DND-41 (cell line): ENCODE measurements around the gene CST5.
"Not testable (repeated sequence)": the region's sequence is repeated elsewhere in the genome, so short reads cannot be mapped to it uniquely, and the experiment has no call there.

Experiments used
- ATAC-seq: fragments of 200-7000 bp; cut with Tn5 transposase; 3 replicates; pipeline ENCODE4 v1.9.1; 2021; ENCODE audit warnings: low read depth; ENCODE audit not compliant: insufficient read depth
- DNase-seq: peaks from one replicate; pipeline ENCODE4 v3.0.0-alpha.2; 2020
- H2AFZ ChIP-seq: 2 replicates; pipeline ENCODE4 v1.6.0; 2012; ENCODE audit warnings: low read depth, low read length
- H3K27ac ChIP-seq: 2 replicates; pipeline ENCODE4 v1.5.1; 2012; ENCODE audit warnings: low read length, inconsistent platforms
- H3K27me3 ChIP-seq: fragments of 200-600 bp; sonication (generic); 2 replicates; pipeline ENCODE4 v1.6.0; 2012; ENCODE audit warnings: low read length, mild to moderate bottlenecking, inconsistent platforms; ENCODE audit not compliant: insufficient read depth, poor library complexity
- H3K36me3 ChIP-seq: 2 replicates; pipeline ENCODE4 v1.5.1; 2012; ENCODE audit warnings: low read length, inconsistent platforms; ENCODE audit not compliant: insufficient read depth
- H3K4me1 ChIP-seq: 2 replicates; pipeline ENCODE4 v1.5.1; 2012; ENCODE audit warnings: mild to moderate bottlenecking, low read length; ENCODE audit not compliant: insufficient read depth
- H3K4me2 ChIP-seq: 2 replicates; pipeline ENCODE4 v1.6.0; 2012; ENCODE audit warnings: mild to moderate bottlenecking, moderate library complexity, low read length, inconsistent platforms; ENCODE audit not compliant: insufficient read depth
- H3K4me3 ChIP-seq, 2 experiments: fragments of 200-600 bp in 1 of 2; shearing (Covaris generic) in 1 of 2; 2 replicates each; pipeline ENCODE4 v1.5.1; 2012 to 2016; ENCODE audit warnings: inconsistent platforms in 2 of 2, low read length in 2 of 2, mild to moderate bottlenecking in 2 of 2, low read depth in 1 of 2, moderate library complexity in 1 of 2
- H3K79me2 ChIP-seq: 2 replicates; pipeline ENCODE4 v1.6.0; 2012; ENCODE audit warnings: low read length, inconsistent platforms; ENCODE audit not compliant: insufficient read depth
- H3K9ac ChIP-seq: 2 replicates; pipeline ENCODE4 v1.6.0; 2012; ENCODE audit warnings: low read depth, mild to moderate bottlenecking, inconsistent platforms, low read length, moderate library complexity
- H3K9me3 ChIP-seq: 2 replicates; pipeline ENCODE4 v1.5.1; 2012; ENCODE audit warnings: low read length, moderate library complexity, mild to moderate bottlenecking, inconsistent platforms; ENCODE audit not compliant: insufficient read depth, severe bottlenecking
- H4K20me1 ChIP-seq: 2 replicates; pipeline ENCODE4 v1.6.0; 2012; ENCODE audit warnings: low read length; ENCODE audit not compliant: insufficient read depth
- EZH2 ChIP-seq: IDR thresholded peaks from 3 replicates; pipeline ENCODE4 v1.6.1; 2012; ENCODE audit warnings: borderline replicate concordance, low read depth, mild to moderate bottlenecking, moderate library complexity, low read length, inconsistent platforms; ENCODE audit not compliant: severe bottlenecking
- TF ChIP-seq, protein P1 (sequence below): IDR thresholded peaks from 2 replicates; pipeline ENCODE4 v1.5.1; 2012; ENCODE audit warnings: borderline replicate concordance, low read length, moderate library complexity, mild to moderate bottlenecking; ENCODE audit not compliant: poor library complexity, severe bottlenecking; ENCODE audit errors: extremely low read depth

Gene CST5

DNA sequence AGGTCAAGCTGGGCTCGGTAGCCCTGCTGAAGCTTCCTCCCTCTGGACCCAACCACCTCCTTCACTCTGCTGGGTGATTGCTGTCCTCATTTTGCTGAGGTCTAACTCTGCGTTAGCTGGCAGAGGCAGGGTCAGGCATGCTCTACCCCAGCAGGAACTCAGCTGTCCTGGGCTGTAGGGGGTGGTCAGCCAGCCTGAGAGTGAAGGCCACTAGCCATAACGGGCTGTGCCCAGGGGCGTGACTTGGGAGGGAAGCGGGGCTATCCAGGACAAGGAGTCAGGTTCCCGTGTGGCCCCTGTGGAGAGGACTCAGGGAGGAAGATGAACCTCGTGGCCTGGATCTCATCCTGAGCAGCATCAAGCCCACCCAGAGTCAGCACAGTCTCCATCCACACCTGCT is 761 bp downstream of the CST5 start:
- no peak for TF ChIP-seq EZH2
- TF ChIP-seq, protein P1, sequence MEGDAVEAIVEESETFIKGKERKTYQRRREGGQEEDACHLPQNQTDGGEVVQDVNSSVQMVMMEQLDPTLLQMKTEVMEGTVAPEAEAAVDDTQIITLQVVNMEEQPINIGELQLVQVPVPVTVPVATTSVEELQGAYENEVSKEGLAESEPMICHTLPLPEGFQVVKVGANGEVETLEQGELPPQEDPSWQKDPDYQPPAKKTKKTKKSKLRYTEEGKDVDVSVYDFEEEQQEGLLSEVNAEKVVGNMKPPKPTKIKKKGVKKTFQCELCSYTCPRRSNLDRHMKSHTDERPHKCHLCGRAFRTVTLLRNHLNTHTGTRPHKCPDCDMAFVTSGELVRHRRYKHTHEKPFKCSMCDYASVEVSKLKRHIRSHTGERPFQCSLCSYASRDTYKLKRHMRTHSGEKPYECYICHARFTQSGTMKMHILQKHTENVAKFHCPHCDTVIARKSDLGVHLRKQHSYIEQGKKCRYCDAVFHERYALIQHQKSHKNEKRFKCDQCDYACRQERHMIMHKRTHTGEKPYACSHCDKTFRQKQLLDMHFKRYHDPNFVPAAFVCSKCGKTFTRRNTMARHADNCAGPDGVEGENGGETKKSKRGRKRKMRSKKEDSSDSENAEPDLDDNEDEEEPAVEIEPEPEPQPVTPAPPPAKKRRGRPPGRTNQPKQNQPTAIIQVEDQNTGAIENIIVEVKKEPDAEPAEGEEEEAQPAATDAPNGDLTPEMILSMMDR = no peak
- Histone ChIP-seq H3K4me3 (no peak overlapping the region), H3K9ac (no peak overlapping the region), H3K4me2 (no peak overlapping the region), H3K36me3 (no peaks in the 10 kb centered on the region), H4K20me1 (no peaks in the 10 kb centered on the region), H3K27me3 (no peaks in the 10 kb centered on the region), H3K79me2 (no peaks in the 10 kb centered on the region), H3K4me1 (peaks cover 30% of the 10 kb centered on the region), H3K9me3 (no peaks in the 10 kb centered on the region), H2AFZ (no peak overlapping the region), H3K27ac (peak overlapping the region; percentile 20; the same call in 1 of the 2 replicates)
- no peak for DNase-seq
- no peak for ATAC-seq

DNA sequence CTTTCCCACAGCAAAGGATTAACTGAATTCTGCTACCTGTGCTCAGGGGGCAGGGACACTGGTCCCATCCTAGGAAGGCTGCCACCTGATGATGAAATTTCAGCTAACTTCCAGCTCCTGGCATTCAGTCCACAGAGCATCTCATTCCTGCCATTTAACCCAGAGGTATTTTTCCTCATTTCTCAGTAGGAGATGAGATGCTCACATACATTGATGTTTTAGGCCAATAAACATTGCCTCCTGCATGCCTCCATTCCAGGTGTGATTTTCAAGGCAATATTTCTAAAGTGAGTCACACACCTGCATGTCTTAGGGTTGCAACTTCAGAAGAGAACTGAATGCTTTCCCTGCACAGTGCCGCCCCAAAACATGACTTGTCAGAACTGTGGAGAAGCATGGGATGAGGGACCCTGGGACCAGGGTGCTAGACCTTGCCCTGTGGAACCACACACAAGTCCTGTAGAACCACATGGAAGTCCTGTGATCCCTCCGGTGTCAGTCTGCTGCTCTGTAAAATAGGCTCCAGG is 1.5 kb downstream of the CST5 start:
- H2AFZ ChIP-seq, H3K36me3 ChIP-seq, H4K20me1 ChIP-seq, H3K4me2 ChIP-seq, H3K4me3 ChIP-seq, ATAC-seq, DNase-seq, H3K27ac ChIP-seq, H3K9ac ChIP-seq, H3K9me3 ChIP-seq, H3K27me3 ChIP-seq, H3K79me2 ChIP-seq: not testable (repeated sequence)
- H3K4me1 ChIP-seq = peaks cover 37% of the 10 kb centered on the region

DNA sequence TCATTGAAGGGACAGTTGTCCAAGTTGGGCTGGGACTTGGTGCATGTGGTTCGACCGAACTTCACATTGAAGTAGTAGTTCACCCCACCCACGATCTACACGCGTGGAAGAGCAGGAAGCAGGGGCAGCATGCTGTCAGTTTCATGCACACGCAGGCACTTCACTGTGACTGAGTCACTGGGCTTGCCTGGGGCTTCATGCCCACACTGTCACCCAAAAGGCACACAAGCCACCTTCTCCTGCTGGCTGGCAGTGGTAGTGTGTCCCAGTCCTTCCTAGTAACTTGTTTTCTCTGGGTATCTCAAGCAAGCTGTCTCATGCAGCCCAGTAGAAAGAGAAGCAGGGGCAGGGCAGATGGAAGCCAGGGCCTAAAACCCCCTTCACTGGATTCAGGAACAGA is 2.0 kb downstream of the CST5 start:
- no peaks in the 10 kb centered on the region for H3K27me3 ChIP-seq
- no peaks in the 10 kb centered on the region for H4K20me1 ChIP-seq
- no peak overlapping the region for H3K27ac ChIP-seq
- H3K9ac ChIP-seq = no peak overlapping the region
- H3K4me2 ChIP-seq = no peak overlapping the region
- ATAC-seq = no peak
- H3K36me3 ChIP-seq = no peaks in the 10 kb centered on the region
- H3K4me3 ChIP-seq = no peak overlapping the region
- DNase-seq = peak; percentile 35
- H3K79me2 ChIP-seq = no peaks in the 10 kb centered on the region
- H3K4me1 ChIP-seq = peaks cover 42% of the 10 kb centered on the region
- no peak for TF ChIP-seq EZH2
- TF ChIP-seq, protein P1 = peak; percentile 38
- no peak overlapping the region for H2AFZ ChIP-seq
- H3K9me3 ChIP-seq = no peaks in the 10 kb centered on the region

DNA sequence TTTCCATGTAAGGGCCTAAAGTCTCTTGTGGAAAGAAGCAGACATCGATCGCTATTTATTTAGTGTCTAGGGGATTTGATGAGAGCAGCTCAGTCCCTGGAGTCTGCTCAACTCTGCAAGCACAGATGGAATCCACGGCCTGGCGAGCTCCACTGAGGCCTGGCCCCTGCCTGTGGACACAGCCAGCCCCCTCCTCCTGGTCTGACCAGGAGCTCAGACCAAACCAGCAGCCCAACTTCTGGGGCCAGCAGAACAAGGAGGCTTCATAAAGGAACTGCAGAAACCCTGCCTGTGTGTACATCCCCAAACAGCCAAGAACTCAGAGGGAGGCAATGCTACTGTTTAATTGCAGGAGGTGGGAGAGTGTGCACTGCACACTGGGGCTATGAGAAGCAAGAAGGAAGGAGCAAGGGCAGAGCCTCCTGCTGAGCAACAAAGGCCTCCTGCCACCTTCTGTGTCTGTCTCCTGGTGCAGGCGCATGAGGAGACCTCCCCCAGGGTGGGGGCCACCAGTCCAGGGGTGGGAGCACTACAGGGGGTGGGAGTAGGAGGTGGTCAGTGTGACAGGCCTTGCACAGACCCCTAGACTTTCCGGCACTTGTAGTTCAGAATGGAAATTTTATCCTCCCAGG is 3.8 kb downstream of the CST5 start:
- Histone ChIP-seq H2AFZ (no peak overlapping the region; the same call in 1 of the 2 replicates), H3K4me1 (peaks cover 48% of the 10 kb centered on the region), H3K9ac (peak overlapping the region; percentile 23), H3K4me2 (no peak overlapping the region), H4K20me1 (no peaks in the 10 kb centered on the region), H3K27ac (peak overlapping the region; percentile 84), H3K36me3 (no peaks in the 10 kb centered on the region), H3K79me2 (no peaks in the 10 kb centered on the region), H3K4me3 (no peak overlapping the region), H3K9me3 (no peaks in the 10 kb centered on the region), H3K27me3 (no peaks in the 10 kb centered on the region)
- ATAC-seq (no peak), DNase-seq (peak; percentile 43)
- TF ChIP-seq, protein P1 = peak; percentile 8
- no peak for TF ChIP-seq EZH2
